ENCODE data around the gene RBPMS2. TPM values are rescaled to one million over a fixed set of nuclear protein-coding genes. Genes with fewer than 3 reads are reported as not detected.

RBPMS2 gene
- polyA plus RNA-seq, 1 experiment = 0.88 TPM

DNA sequence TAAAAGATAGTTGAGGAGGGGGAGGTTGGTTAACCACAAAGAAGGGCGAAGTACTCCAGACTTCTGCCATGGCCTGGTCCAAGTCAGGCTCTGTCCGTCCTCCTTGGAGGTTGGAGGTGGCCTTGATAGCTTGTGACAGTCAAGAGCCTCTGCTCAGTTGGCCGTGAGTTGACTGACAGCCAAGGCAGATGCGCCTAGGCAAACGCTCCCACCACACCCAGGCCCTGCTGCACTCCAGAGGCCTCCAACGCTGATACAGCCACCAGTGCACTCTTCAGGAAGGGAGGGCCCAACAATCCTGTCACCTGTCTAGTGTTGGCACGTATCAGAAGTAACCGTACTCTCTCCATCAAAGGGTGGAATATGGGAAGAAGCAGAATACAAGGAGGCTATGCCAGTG is 9.3 kb downstream of the RBPMS2 start:
- ChIA-PET POLR2A (no interaction called here), CTCF (no interaction called here)
- TF ChIP-seq, protein P1, sequence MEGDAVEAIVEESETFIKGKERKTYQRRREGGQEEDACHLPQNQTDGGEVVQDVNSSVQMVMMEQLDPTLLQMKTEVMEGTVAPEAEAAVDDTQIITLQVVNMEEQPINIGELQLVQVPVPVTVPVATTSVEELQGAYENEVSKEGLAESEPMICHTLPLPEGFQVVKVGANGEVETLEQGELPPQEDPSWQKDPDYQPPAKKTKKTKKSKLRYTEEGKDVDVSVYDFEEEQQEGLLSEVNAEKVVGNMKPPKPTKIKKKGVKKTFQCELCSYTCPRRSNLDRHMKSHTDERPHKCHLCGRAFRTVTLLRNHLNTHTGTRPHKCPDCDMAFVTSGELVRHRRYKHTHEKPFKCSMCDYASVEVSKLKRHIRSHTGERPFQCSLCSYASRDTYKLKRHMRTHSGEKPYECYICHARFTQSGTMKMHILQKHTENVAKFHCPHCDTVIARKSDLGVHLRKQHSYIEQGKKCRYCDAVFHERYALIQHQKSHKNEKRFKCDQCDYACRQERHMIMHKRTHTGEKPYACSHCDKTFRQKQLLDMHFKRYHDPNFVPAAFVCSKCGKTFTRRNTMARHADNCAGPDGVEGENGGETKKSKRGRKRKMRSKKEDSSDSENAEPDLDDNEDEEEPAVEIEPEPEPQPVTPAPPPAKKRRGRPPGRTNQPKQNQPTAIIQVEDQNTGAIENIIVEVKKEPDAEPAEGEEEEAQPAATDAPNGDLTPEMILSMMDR (IDR thresholded peaks at IDR 0.05; ENCODE audit: low read depth, low read length) = no peak
- Histone ChIP-seq H3K9me3 (ENCODE audit: control insufficient read depth, insufficient read depth, low read length) (no peaks in the 10 kb centered on the region), H3K27me3 (ENCODE audit: control insufficient read depth, insufficient read depth, low read length) (no peaks in the 10 kb centered on the region), H3K4me3 (ENCODE audit: low read depth, low read length) (no peak overlapping the region), H3K27ac (ENCODE audit: low read depth, low read length) (no peak overlapping the region)
- no peak for DNase-seq (ENCODE audit: low read depth, low spot score)

DNA sequence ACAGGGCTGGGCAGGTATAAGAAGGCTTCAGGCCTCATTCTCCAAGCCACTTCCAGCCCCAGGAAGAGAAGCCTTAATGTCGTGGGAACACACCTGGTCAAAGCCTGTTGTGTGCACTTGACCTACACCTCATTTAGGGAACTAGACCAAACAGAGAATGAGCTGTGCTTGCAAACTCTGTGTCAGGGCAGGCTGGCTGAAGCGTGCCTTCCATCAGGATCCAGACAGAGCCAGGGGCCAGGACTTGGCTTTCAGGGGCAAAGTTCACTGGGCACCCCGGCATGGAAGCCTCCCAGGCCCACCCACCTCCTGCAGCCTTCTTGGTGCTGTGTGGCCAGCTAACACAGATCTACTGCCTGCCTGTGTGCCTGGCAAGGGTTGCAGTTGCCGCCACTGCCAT is 11.5 kb downstream of the RBPMS2 start:
- Histone ChIP-seq H3K27ac (ENCODE audit: low read depth, low read length) (no peak overlapping the region), H3K4me3 (ENCODE audit: low read depth, low read length) (no peak overlapping the region), H3K9me3 (ENCODE audit: control insufficient read depth, insufficient read depth, low read length) (no peaks in the 10 kb centered on the region), H3K27me3 (ENCODE audit: control insufficient read depth, insufficient read depth, low read length) (no peaks in the 10 kb centered on the region)
- ChIA-PET CTCF (no interaction called here), POLR2A (no interaction called here)
- TF ChIP-seq, protein P1 (IDR thresholded peaks at IDR 0.05; ENCODE audit: low read depth, low read length) = no peak
- DNase-seq (ENCODE audit: low read depth, low spot score) = no peak

DNA sequence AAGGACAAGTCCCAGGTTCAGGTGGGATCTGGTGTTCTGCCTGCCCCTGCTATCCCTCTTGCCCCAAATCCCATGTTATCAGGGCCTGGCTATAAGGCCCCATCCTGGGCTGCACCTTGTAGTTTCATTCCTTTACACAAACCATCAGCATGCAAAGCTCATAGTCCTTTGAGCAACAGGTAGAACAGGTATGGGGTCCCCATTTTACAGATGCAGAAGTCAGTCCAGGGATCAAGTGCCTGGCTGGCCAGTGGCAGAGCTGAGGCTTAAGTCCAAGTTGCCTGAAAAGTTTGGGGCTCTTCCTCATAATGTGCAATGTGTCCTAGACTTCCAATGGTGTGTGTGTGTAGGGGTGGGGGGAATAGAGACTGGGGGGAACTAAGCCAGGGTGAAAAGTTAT is 11.9 kb downstream of the RBPMS2 start:
- Histone ChIP-seq H3K4me3 (ENCODE audit: low read depth, low read length) (no peak overlapping the region), H3K27ac (ENCODE audit: low read depth, low read length) (no peak overlapping the region), H3K27me3 (ENCODE audit: control insufficient read depth, insufficient read depth, low read length) (no peaks in the 10 kb centered on the region), H3K9me3 (ENCODE audit: control insufficient read depth, insufficient read depth, low read length) (no peaks in the 10 kb centered on the region)
- POLR2A ChIA-PET = no interaction called here
- CTCF ChIA-PET = no interaction called here
- TF ChIP-seq, protein P1 (IDR thresholded peaks at IDR 0.05; ENCODE audit: low read depth, low read length) = no peak
- DNase-seq (ENCODE audit: low read depth, low spot score) = no peak

DNA sequence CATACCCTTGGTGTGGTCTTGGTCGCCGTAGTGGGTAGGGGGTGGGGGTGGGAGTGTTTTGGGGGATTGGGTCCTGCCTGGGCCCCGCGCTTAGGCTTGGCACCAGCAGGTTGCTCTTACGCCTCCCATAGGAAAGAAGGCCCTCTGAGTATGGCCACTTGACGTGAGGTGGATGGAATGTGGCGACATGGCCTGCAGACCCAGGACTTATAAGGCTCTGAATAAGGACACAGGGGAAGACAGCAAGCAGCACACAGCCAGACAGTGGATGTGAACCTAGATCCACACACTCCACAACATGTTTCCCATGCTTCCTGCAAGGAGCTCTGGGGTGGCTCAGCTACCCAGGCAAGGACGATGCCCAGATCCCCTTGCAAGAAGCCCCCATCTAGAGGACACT is 12.4 kb downstream of the RBPMS2 start:
- TF ChIP-seq, protein P1 (IDR thresholded peaks at IDR 0.05; ENCODE audit: low read depth, low read length) = no peak
- no peak overlapping the region for H3K4me3 ChIP-seq (ENCODE audit: low read depth, low read length)
- ChIA-PET POLR2A (no interaction called here), CTCF (no interaction called here)
- H3K27ac ChIP-seq (ENCODE audit: low read depth, low read length) = no peak overlapping the region
- H3K27me3 ChIP-seq (ENCODE audit: control insufficient read depth, insufficient read depth, low read length) = peaks cover 3% of the 10 kb centered on the region
- no peak for DNase-seq (ENCODE audit: low read depth, low spot score)
- no peaks in the 10 kb centered on the region for H3K9me3 ChIP-seq (ENCODE audit: control insufficient read depth, insufficient read depth, low read length)

DNA sequence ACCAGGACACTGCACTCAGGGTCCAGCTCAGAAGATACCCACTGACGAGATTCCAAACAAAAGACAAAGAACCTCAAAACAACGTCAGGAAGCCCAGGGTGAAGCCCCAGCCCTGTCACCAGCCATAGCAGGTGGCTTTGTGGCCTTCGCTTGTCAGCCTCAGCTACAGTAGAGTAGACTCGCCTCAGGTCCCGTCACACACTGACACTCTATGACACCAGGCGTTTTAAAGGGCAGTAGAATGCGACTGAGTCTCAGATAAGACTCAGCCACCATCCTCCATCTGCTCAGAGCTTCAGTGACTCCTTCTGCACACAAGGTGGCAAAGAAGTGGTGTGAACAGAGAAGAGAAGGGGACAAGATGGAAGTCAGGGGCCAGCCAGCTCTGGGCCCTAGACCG is 12.8 kb downstream of the RBPMS2 start:
- ChIA-PET POLR2A (no interaction called here), CTCF (no interaction called here)
- Histone ChIP-seq H3K27ac (ENCODE audit: low read depth, low read length) (no peak overlapping the region), H3K9me3 (ENCODE audit: control insufficient read depth, insufficient read depth, low read length) (no peaks in the 10 kb centered on the region), H3K27me3 (ENCODE audit: control insufficient read depth, insufficient read depth, low read length) (peaks cover 3% of the 10 kb centered on the region), H3K4me3 (ENCODE audit: low read depth, low read length) (no peak overlapping the region)
- TF ChIP-seq, protein P1 (IDR thresholded peaks at IDR 0.05; ENCODE audit: low read depth, low read length) = no peak
- DNase-seq (ENCODE audit: low read depth, low spot score) = no peak

All from AG04450 (cell line).